Adrenal gland (tissue), 12 donors: ENCODE data around the gene KLHL10. TPM values are rescaled to one million over a fixed set of nuclear protein-coding genes. Genes with fewer than 3 reads are reported as not detected.
A peak's percentile ranks its signal among the peaks of the same experiment; 100 is the strongest.

Source experiments
- DNase-seq, 7 donors: peaks; one replicate each; pipeline ENCODE4 v3.0.0-alpha.2; 2019 to 2020
- H3K27ac ChIP-seq, 5 donors: fragments of 200-600 bp; sonication (generic) in 4 of 5; 1 replicate in 3 of 5; 2 replicates in 2 of 5; pipeline versions ENCODE4 v1.5.1 to v1.8.0; 2016 to 2020; ENCODE audit warnings: mild to moderate bottlenecking in 1 of 5
- H3K27me3 ChIP-seq: fragments of 200-600 bp; 2 replicates; pipeline ENCODE4 v1.8.0; 2021
- H3K36me3 ChIP-seq, 2 donors: fragments of 200-600 bp; replicated peaks in 1 of 2; 1 replicate in 1 of 2; 2 replicates in 1 of 2; pipeline versions ENCODE4 v1.5.1 to v1.8.0; 2018 to 2022
- H3K4me1 ChIP-seq, 2 donors: fragments of 200-600 bp; replicated peaks in 1 of 2; 1 replicate in 1 of 2; 2 replicates in 1 of 2; pipeline versions ENCODE4 v1.5.1 to v1.8.0; 2018 to 2021
- H3K4me3 ChIP-seq, 4 donors: fragments of 200-600 bp; sonication (generic) in 3 of 4; one replicate each; pipeline ENCODE4 v1.5.1; 2016 to 2018
- H3K9me3 ChIP-seq, 3 donors: fragments of 200-600 bp; sonication (generic) in 1 of 3; replicated peaks in 1 of 3; 1 replicate in 2 of 3; 2 replicates in 1 of 3; pipeline versions ENCODE4 v1.5.1 to v1.8.0; 2016 to 2021
- POLR2A ChIP-seq, 2 donors: fragments of 450-650 bp; IDR thresholded peaks; one replicate each; pipeline ENCODE4 v1.6.1; 2017; ENCODE audit warnings: antibody characterized with exemption in 2 of 2, mild to moderate bottlenecking in 2 of 2, moderate library complexity in 1 of 2
- WGBS, 4 donors: extraction: QIAGEN DNeasy Blood & Tissue Kit in 2 of 4; methylation state at CpG; one replicate each; pipeline versions ENCODE4 v1.1.5 to v1.1.7; 2013 to 2017; 5-methylcytosine and 5-hydroxymethylcytosine counted together
- intact Hi-C, 2 donors: fragments of 100-400 bp; cut with DNase I; formaldehyde crosslinking; loops; one replicate each; pipeline versions ENCODE4 v1.14.1 to v1.15.0; 2022 to 2023
- polyA plus RNA-seq, 3 donors: library from polyadenylated mRNA; stranded (reverse); fragments of 200-250 nt in 2 of 3; fragments of 350-450 nt in 1 of 3; fragmentation: Illumina TruSeq in 1 of 3; extraction: RNeasy Lipid Tissue Mini Kit (QIAGEN cat#74804) in 1 of 3; gene quantifications; one replicate each; pipeline ENCODE4 v1.2.3, GENCODE V29; 2013 to 2014
- total RNA-seq, 9 donors: library from RNA; depleted of rRNA in 4 of 9; stranded (reverse); fragments of >200 nt in 4 of 9; fragments of 120-200 nt in 1 of 9; fragmentation: NEBNext Ultra II Directional in 1 of 9; extraction: Animal tissue kit (Norgen Biotek cat#: 25700) in 1 of 9; gene quantifications; one replicate each; pipeline versions ENCODE4 v1.1.0 to v1.2.4, GENCODE V29; 2013 to 2023
- TF ChIP-seq, protein P1 (sequence below), 6 experiments: fragments of 450-650 bp in 4 of 6; fragments of 200-600 bp in 2 of 6; sonication (generic) in 1 of 6; IDR thresholded peaks; 1 replicate in 5 of 6; 2 replicates in 1 of 6; pipeline versions ENCODE4 v1.5.1 to v1.8.0; 2016 to 2021; ENCODE audit warnings: antibody characterized with exemption in 6 of 6, mild to moderate bottlenecking in 2 of 6, moderate library complexity in 1 of 6
- donor health status: healthy with polysubstance abuse.
- donor health status: Bipolar disorder and iron deficiency.
- donor health status: DM: yes; HTN: yes; CAD: no.
- donor health status: DM: no; HTN: no; CAD: no.
- donor health status: DM: no; HTN: no; CAD: no.
- donor health status: DM: yes; HTN: yes; CAD: no.

The KLHL10 gene
- total and polyA plus RNA-seq, 12 donors = 0.10 to 0.29 (median 0.24) TPM; not detected in 9

DNA sequence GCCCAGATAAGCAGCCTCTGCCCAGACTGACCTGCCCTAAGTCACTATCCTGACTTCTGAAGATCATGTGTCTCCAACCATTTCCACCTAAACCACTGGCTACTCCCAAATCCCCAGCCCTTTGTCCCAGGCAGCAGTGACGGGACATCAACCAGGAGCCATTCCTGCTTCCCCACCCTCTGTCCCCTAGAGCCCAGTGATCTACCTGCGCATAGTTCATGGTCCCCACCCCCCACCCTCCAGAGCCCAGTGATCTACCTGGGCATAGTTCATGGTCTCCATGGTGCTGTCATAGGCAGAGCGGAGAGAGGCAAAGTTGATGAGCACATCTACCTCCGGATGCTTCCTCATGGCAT, 54.4 kb downstream of the KLHL10 start:
- H3K4me3 ChIP-seq = no peak overlapping the region
- no peak for DNase-seq
- peaks cover 0 to 80% of the 10 kb centered on the region in 2 donors for H3K36me3 ChIP-seq
- no peaks in the 10 kb centered on the region for H3K27me3 ChIP-seq
- intact Hi-C loops = loop anchor here in 1 of 2 donors (10.0 kb wide), 1 partner anchor 883 kb away; the partner anchor contains the start of gene VPS25
- whole genome bisulfite sequencing, 4 donors = 94 to 100% (median 96%) methylated on average over 3 to 4 of the region's 4 CpGs
- no peaks in the 10 kb centered on the region for H3K9me3 ChIP-seq
- peaks cover 0 to 4% of the 10 kb centered on the region in 2 donors for H3K4me1 ChIP-seq
- H3K27ac ChIP-seq = no peak overlapping the region
- TF ChIP-seq POLR2A (IDR thresholded peaks at IDR 0.05) = no peak
- TF ChIP-seq, protein P1, sequence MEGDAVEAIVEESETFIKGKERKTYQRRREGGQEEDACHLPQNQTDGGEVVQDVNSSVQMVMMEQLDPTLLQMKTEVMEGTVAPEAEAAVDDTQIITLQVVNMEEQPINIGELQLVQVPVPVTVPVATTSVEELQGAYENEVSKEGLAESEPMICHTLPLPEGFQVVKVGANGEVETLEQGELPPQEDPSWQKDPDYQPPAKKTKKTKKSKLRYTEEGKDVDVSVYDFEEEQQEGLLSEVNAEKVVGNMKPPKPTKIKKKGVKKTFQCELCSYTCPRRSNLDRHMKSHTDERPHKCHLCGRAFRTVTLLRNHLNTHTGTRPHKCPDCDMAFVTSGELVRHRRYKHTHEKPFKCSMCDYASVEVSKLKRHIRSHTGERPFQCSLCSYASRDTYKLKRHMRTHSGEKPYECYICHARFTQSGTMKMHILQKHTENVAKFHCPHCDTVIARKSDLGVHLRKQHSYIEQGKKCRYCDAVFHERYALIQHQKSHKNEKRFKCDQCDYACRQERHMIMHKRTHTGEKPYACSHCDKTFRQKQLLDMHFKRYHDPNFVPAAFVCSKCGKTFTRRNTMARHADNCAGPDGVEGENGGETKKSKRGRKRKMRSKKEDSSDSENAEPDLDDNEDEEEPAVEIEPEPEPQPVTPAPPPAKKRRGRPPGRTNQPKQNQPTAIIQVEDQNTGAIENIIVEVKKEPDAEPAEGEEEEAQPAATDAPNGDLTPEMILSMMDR (IDR thresholded peaks at IDR 0.05) = no peak

DNA sequence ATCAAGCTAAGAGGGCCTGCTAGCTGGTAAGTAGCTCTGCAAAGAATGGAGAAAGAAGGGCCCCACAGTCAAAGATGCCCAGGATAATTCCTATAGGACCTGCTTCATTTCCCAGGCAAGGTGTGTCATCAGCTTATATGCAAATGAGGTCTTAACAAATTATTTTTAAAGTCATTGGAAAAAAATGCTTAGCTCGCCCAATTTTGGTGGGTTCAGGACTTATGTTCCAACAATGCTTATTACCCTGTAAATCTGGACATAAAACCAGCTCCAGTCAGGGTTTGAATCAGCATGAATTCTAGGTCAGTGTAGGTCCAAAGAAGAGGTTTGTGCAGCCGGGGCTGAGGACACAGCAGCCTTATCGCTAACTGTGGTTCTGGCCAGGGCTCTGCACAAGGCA, 55.8 kb downstream of the KLHL10 start:
- WGBS, 4 donors = 77 to 93% (median 90%) methylated on average over 3 of the region's 3 CpGs
- DNase-seq = no peak
- no peak overlapping the region for H3K27ac ChIP-seq
- H3K9me3 ChIP-seq = no peaks in the 10 kb centered on the region
- H3K4me3 ChIP-seq = no peak overlapping the region
- peaks cover 0 to 4% of the 10 kb centered on the region in 2 donors for H3K4me1 ChIP-seq
- intact Hi-C loops = loop anchor here in 1 of 2 donors (10.0 kb wide), 1 partner anchor 881 kb away; the partner anchor contains the start of gene VPS25
- no peaks in the 10 kb centered on the region for H3K27me3 ChIP-seq
- H3K36me3 ChIP-seq = peaks cover 0 to 80% of the 10 kb centered on the region in 2 donors
- TF ChIP-seq, protein P1 (IDR thresholded peaks at IDR 0.05) = no peak
- TF ChIP-seq POLR2A (IDR thresholded peaks at IDR 0.05) = no peak

DNA sequence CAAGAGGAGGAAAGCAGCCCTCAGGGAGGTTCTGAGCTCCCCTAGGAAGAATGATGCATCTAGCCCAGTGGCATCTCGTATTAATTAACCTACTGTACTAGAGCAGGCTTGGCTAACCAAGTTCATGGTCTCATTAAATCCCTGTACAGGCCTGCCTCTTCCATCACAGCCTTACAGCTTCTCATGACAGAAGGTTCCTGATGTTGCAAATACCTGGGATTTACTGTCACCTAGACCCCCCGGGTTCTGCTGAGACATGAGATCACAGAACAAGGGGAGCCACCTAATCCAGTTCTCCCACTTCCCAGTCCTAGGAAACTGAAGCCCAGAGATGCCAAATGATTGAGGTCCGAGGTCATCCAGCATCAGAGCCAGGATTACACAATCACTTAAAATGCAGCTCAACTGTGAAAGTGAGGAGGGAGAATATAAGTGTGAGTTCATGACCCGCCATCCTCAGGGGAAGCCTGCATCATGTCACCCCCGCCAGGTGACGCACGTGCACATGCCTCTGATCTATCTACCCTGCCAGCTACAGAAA, 57.2 kb downstream of the KLHL10 start:
- no peak overlapping the region for H3K4me3 ChIP-seq
- intact Hi-C loops = loop anchor here in 1 of 2 donors (10.0 kb wide), 1 partner anchor 880 kb away; the partner anchor contains the start of gene VPS25
- WGBS, 4 donors = 51 to 69% (median 63%) methylated on average over 7 of the region's 7 CpGs
- TF ChIP-seq, protein P1 (IDR thresholded peaks at IDR 0.05) = no peak
- no peak for TF ChIP-seq POLR2A (IDR thresholded peaks at IDR 0.05)
- no peaks in the 10 kb centered on the region for H3K27me3 ChIP-seq
- peak overlapping the region in 1 of 5 donors; percentile 53 for H3K27ac ChIP-seq
- H3K4me1 ChIP-seq = peaks cover 0 to 4% of the 10 kb centered on the region in 2 donors
- peak in 1 of 7 donors; percentile 24 for DNase-seq
- H3K9me3 ChIP-seq = no peaks in the 10 kb centered on the region
- peaks cover 0 to 84% of the 10 kb centered on the region in 2 donors for H3K36me3 ChIP-seq

DNA sequence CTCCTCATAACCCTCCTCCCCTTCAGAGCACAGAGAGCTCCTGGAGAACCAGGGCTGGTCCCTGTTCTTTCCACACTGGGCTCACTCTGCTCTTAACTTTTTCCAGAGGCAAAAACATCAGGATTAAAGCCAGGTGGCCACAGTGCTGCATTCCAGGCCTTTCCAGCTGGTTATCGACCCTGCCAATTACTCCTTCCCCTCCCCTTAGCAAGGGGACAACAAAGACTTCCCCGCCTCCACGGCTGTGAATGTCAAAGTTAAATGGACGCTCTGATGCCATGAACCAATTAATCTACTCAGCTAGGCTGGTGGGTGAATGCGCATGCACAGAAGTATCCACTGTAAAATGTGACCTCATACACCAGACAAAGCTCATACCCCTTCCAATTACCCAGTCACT, 58.0 kb downstream of the KLHL10 start:
- peaks cover 0 to 4% of the 10 kb centered on the region in 2 donors for H3K4me1 ChIP-seq
- no peak for DNase-seq
- H3K4me3 ChIP-seq = no peak overlapping the region
- TF ChIP-seq, protein P1 (IDR thresholded peaks at IDR 0.05) = no peak
- no peak for TF ChIP-seq POLR2A (IDR thresholded peaks at IDR 0.05)
- H3K9me3 ChIP-seq = no peaks in the 10 kb centered on the region
- 69 to 79% (median 74%) methylated on average over 5 of the region's 5 CpGs for WGBS, 4 donors
- peak overlapping the region in 1 of 5 donors; percentile 53 for H3K27ac ChIP-seq
- intact Hi-C loops = loop anchor here in 1 of 2 donors (10.0 kb wide), 1 partner anchor 879 kb away; the partner anchor contains the start of gene VPS25
- peaks cover 0 to 81% of the 10 kb centered on the region in 2 donors for H3K36me3 ChIP-seq
- H3K27me3 ChIP-seq = no peaks in the 10 kb centered on the region
